Testis (tissue), 2 donors: ENCODE data around the gene ARRB2.

Experiments
- POLR2A ChIP-seq: fragments of 450-650 bp; IDR thresholded peaks from one replicate; pipeline ENCODE4 v1.6.1; 2017; ENCODE audit warnings: antibody characterized with exemption, mild to moderate bottlenecking, moderate library complexity
- TF ChIP-seq, protein P1 (sequence below), 3 experiments: fragments of 450-650 bp in 2 of 3; fragments of 200-600 bp in 1 of 3; sonication (generic) in 1 of 3; IDR thresholded peaks; one replicate each; pipeline ENCODE4 v1.5.1; 2016 to 2019; ENCODE audit warnings: antibody characterized with exemption in 3 of 3, mild to moderate bottlenecking in 2 of 3, moderate library complexity in 1 of 3

- TF ChIP-seq, protein P1, sequence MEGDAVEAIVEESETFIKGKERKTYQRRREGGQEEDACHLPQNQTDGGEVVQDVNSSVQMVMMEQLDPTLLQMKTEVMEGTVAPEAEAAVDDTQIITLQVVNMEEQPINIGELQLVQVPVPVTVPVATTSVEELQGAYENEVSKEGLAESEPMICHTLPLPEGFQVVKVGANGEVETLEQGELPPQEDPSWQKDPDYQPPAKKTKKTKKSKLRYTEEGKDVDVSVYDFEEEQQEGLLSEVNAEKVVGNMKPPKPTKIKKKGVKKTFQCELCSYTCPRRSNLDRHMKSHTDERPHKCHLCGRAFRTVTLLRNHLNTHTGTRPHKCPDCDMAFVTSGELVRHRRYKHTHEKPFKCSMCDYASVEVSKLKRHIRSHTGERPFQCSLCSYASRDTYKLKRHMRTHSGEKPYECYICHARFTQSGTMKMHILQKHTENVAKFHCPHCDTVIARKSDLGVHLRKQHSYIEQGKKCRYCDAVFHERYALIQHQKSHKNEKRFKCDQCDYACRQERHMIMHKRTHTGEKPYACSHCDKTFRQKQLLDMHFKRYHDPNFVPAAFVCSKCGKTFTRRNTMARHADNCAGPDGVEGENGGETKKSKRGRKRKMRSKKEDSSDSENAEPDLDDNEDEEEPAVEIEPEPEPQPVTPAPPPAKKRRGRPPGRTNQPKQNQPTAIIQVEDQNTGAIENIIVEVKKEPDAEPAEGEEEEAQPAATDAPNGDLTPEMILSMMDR (IDR thresholded peaks at IDR 0.05) = no peak
- TF ChIP-seq POLR2A = no peak
These were observed 5.4 kb upstream of the ARRB2 start for GRCh38 chr17:4704991-4705390.
